ENCODE measurements around the gene TEX48.

DNA sequence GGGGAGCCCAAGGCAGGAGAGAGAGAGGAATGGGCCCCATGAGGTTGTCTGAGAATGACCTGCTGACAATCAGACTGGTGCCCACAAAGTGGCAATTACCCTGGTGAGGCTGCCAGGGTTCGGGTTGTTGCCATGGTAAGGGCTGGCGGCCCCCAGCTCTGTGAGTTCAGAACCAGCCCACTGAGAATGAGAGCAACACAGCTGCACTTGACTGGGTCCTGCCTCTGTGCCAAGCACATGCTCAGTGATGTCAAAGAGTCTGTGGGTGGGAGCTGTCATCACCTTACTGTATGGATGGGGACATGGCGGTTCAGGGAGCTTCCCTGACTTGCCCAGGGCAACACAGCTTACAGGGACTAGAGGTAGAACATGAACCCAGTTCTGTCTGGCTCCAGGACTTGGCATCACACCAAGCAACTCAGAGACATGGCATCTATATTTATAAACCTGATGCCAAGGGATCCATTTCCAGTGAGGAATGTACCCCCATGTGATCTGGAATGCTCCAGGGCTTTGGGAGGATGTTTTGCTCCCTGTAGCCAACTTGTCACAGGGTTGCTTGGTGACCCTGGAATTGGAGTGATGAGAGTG is 38.2 kb upstream of the TEX48 start:
- TF ChIP-seq, protein P1, sequence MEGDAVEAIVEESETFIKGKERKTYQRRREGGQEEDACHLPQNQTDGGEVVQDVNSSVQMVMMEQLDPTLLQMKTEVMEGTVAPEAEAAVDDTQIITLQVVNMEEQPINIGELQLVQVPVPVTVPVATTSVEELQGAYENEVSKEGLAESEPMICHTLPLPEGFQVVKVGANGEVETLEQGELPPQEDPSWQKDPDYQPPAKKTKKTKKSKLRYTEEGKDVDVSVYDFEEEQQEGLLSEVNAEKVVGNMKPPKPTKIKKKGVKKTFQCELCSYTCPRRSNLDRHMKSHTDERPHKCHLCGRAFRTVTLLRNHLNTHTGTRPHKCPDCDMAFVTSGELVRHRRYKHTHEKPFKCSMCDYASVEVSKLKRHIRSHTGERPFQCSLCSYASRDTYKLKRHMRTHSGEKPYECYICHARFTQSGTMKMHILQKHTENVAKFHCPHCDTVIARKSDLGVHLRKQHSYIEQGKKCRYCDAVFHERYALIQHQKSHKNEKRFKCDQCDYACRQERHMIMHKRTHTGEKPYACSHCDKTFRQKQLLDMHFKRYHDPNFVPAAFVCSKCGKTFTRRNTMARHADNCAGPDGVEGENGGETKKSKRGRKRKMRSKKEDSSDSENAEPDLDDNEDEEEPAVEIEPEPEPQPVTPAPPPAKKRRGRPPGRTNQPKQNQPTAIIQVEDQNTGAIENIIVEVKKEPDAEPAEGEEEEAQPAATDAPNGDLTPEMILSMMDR (conservative IDR thresholded peaks at IDR 0.05; ENCODE audit: low read depth, low read length) = no peak
- TF ChIP-seq EZH2 (IDR thresholded peaks at IDR 0.05; ENCODE audit: low read length, unreplicated experiment) (no peak), EZH2phosphoT487 (IDR thresholded peaks at IDR 0.05; ENCODE audit: borderline replicate concordance, low read length) (no peak)

Measured in PC-3 (cell line).